NCI-H2227 (cell line): ENCODE data around the gene SLC6A11.

Experiments
- DNase-seq: peaks from one replicate; lab custom pipeline; 2025; ENCODE audit not compliant: unreplicated experiment; lab: John Stamatoyannopoulos, UW

SLC6A11 gene

DNA sequence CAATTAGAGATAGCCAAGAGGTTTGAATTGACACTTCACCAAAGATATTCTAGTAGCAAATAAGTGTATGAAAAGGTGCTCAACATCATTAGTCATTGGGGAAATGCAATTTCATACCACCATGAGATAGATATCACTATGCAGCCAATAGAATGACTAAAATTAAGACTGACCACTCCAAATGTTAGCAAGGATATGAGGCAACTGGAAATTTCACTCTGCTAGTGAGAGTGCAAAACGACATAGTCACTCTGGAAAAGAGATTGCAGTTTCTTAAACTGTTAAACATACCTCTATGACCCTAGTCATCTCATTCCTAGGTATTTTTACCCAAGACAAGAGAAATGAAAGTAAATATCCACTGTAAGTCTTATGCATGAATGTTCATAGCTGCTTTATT is 27.6 kb upstream of the SLC6A11 start:
- DNase-seq: no peak

DNA sequence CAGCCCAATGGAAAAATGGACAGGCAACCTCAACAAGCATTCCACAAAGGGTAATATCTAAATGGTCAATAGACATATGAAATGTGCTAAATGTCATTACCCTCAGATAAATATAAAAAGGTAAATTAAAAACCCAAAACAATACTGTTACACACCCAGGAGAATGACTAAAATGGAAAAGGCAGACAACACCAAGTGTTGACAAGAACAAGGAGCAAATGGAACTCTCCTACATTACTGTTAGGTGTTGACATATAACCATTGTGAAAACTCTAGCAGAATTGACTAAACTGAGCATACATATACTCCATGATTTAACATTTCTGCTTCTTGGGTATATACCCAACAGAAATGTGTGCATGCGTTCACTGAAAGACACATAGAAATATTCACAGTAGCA is 25.3 kb upstream of the SLC6A11 start:
- DNase-seq: no peak

DNA sequence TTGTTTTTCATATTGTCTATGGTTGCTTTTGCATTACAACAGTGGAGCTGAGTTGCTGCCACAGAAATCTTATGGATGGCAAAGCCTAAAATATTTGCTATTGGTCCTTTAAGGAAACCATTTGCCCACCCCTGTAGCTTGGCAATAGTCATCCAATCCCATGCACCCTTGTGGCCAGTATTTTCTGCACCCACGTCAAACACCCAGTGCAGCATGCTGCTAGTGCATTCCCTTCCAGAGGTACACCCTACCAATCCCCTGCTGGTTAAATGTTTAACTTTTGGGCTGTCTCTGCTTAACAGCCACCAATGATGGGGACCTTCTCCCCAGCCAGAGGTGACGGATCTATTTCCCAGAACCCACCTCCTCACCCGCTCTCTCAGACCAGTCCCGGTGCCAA is 23.8 kb upstream of the SLC6A11 start:
- no peak for DNase-seq

DNA sequence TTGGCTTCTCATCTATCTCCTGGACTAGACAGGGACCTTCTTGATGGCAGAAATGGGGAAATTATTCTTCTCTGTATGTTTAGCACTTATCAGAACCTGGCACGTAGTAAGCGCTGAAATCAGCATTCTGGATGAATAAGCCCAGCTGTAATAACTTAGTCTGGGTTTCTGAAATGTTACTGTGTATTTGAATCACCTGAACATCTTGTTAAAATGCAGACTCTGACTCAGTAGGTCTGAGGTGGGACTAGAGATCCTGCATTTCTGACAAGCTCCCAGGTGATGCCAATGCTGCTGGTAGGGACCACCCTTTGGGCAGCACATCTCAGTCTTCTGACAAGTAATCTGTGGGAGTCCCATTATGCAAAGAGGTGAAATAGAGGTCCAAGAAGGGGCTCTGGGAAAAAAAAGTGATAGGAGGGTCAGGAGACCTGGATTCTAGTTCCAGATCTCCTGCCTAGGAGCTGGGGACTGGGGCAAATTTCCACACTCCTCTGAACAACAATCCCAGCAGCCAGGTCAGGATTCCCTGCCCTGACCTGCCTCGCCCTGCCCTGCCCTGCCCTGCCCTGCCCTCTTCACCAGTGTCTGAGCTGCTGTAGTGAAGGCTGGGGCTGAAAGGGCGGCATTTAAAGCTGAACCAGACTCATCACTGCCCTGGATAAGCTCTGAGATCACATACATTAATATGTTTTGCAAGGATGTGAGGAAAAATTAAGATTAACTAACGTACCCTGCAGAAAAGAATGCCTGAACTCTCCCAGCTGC is 17.2 kb upstream of the SLC6A11 start:
- no peak for DNase-seq

DNA sequence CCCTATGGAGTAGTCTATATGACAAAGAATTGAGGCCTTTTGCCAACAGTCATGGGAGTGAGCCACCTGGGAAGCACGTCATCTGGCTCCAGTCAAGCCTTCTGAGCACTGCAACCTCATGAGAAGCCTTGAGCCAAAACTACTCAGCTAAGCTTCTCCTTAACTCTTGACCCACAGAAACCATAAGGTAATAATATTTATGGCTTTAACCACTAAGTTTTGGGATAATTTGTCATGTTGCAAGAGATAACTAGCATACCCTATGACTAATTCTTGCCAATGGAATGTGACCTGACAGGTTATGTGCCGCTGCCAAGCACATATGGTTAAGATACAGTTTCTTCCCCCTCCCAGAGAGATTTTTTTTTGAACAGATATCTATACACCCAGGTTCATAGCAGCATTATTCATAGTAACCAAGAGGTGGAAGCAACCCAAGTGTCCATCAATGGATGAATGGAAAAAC is 11.8 kb upstream of the SLC6A11 start:
- DNase-seq: no peak

DNA sequence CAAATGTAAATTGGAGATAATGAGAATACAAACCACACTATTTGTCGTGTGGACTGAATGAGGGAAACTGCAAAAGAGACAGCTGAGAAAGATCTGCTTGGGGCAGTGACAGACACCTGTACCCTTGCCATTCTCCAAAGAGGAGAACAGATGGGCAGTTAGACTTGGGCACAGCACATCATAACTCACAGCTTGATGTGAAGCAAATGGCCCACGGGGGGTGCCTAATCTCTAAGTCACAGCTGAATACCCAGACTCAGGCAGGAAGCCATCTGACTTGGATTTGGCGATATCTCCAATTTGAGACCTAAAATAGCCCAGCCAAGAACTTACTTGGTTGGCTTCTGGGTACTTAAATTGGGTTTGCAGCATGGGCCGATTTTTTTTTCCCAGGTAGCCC is 10.0 kb upstream of the SLC6A11 start:
- no peak for DNase-seq

DNA sequence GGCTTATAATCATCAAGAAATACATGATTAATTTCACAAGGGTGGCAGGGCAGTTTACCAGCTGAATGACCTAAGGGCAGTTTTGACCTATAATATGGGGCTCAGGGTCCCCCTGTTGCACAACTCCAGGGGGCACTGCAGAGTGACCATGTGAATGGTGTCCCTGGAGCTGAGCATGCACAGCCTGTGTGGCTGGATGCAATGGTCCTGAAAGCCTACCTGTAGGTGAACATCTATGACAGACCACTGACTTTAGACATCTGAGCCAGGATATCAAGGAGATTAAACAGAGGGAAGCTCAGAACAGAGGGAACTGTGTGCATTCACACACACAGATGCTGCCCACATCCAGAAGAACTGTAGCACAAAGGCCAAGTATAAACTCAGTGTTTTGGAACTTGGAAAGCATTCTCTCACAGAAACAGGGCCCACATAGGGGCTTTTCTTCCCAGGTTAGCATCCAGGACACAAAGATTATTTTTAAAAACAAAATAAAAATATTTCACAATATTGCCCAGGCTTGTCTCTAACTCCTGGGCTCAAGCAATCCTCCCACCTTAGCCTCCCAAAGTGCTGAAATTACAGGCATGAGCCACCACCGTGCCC is 7.8 kb upstream of the SLC6A11 start:
- DNase-seq: no peak

DNA sequence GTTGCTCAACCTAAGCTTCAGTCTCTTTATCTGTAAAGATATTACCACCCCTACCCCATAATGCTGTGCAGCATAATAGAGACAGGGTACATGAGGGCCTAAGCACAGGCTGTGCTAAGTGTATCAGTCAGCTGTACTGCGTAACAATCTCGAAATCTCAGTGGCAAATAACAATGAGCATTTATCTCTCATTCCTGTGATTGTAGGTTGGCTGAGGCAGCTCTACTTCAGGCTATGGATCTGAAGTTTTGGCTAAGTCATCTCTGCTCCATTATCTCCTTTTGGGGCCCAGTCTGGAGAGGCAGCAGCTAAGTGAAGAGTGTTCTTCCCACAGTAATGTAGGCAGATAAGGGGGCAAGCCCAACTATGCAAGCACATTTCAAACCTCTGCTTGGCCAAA is 7.1 kb upstream of the SLC6A11 start:
- DNase-seq: no peak

DNA sequence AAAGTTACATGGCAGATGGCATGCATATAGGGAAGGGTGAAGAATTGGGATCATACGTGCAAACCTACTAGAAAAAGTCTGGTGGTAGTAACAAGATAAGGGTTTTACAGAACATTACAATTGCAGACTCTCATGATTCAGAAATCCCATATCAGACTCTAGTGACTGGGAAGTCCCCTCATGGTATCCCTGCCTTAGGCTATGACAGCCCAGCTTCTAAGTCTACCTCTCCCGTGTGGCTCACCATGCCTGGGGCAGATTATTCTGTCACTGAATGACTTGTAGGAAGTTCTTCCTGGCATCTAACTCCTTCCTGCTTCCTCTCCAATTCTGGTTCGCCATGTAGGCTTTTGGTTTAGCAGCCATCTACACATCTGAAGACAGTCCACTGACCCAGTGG is 5.7 kb upstream of the SLC6A11 start:
- no peak for DNase-seq

DNA sequence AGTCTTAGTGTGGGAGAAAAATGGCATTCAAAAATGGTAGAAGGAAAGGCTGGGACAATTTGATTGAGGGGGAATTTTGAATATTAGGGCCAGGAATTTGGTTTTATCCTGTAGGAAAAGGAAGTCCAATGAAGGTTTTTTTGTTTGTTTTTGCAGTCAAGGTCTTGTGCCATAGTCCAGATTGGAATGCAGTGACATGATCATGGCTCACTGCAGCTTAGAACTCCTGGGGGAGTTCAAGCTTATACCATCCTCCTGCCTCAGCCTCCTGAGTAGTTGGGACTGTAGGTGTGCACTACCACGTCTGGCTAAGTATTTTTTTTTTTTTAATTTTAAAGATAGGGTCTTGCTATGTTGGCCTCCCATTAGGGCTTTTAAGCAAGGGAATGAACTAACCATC is 2.6 kb upstream of the SLC6A11 start:
- no peak for DNase-seq

DNA sequence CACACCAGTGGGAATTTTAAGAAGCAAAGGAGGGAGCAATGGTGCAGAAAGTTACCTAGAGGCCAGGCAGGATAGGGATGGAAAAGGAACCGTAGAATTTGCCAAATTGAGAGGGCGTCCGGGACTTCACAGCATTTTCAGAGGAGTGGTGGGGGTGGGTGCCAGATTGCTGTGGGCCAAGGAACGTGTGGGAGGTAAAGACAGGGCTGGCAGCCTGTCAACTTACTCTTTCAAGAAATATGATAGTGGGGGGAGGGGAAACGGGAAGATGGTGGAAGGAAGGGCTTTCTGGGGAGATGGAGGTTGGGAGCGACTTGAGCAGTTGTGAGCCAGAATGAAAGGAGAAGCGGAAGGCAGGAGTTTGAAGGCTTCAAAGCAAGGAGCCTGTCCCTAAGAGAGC is 1.4 kb upstream of the SLC6A11 start:
- DNase-seq: no peak

DNA sequence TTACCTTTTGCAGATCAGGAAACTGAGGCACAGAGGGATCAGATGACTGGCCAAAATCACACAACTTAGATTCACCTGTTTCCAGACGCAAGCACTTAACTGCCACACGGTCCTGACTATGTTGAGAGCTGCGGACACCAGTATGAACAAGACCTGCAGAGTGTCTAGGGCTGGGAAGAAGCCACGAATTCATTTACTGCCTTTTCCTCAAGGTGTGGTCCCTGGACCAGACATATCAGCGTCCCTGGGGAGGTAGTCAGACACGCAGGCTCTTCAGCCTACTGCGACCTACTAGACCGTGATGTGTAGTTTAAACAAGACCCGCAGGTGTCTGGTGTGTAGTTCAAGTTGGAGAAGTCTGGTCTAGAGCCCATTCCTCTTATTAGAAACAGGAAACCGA is 541 bp upstream of the SLC6A11 start:
- DNase-seq: no peak

DNA sequence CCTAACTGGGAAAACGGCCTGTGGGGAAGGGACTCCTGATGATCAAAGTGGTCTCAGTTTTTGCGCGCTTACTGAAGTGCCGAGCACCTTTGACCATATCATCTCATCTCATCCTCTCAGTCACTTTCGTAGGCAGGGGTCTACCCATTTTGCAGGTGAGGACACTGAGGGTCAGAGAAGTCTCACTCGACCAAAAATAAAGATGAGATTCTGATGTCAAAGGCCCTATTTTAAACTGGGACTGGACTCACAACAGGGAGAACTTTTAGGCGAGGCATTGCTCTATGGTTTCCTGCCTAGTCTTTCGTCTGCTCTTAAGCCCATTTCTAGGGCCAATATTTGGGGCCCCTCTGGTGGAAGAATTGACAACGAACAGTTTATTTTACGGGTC is 830 bp downstream of the SLC6A11 start:
- no peak for DNase-seq

DNA sequence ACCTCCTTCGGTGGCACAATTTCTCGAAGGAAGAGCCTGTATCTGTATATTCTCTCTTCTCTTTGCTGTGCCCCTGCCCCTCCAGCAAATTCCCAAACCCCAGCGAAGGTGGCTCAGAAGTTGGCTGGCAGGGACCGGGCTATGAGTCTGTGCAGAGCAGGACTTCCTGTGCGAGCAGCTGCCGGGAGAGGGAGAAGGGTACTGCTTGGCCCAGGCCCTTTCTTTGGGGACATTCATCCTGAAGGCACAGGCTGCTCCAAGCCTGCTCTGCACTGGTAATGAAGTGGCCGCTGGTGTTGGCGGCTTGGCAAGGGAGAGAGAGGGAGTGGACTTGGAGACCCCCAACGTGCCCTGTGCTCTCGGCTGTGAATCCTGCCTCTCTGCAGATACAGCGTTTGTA is 1.5 kb downstream of the SLC6A11 start:
- DNase-seq: no peak

DNA sequence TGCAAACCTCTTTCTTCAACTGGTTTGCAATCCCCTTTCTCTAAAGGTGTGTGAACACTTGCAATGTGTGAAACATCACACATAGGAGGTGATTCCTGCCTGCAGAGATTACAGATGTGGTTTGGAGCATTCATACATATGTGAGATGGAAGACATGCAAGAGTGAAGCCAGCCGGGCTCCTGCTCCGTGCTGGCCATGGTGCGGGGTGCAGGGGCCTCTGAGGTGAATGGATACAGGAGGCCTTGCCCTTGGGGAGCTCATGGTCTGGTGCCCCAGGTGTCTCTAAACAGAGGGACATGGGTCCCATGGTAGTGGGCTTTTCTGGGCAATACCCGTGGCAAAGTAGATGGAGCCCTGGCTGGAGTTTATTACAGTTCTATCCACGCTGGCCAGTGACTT is 6.0 kb downstream of the SLC6A11 start:
- DNase-seq: no peak

DNA sequence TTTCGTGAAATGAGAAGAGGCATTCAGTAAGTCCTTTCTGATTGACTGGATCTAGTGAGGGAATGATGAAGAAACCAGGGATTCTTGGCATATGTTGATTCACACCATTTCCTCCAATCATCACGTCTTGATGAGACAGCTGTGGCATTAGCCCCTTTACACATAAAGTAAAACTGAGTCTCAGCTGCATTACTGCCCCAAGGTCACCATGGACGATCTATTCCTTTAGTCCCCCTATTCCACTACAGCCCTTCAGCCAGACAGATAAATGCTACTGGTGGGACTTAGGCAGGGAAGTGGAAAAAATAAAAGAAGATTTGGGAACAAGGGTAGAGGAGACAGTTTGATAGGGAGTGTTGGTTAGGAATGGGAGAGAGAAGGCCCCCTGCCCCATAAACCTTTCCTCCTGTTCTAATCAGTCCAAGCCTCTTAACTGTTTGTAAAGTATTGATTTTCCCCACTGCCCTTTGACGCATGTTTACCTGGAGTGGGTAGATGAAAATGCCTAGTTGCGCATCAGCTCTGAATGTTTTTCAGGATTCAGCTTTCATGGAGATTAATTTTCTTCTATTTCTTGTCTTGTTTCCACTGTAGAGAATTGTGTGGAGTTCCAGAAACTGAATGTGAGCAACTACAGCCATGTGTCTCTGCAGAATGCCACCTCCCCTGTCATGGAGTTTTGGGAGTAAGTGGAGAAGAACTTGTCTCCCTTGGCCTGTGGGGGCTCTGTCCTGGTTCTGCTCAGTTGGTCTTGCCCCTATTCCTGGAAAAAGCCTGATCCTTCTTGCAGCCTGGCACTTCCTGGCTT is 6.9 kb downstream of the SLC6A11 start:
- DNase-seq: no peak

DNA sequence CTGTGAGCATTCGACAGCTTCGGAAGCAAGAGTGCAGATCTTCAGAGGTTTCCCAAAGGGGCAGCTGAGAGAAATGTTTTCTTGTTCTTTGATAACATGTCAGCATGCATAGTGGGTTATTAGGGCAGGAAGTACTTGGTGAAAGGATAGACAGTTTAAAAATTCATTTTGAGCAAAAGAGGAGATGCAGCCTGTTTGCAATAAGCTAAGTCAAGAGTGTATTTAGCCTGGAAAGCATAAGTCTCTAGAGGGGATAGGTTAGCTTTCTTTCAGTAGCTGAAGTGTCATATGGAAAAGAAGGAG is 7.4 kb downstream of the SLC6A11 start:
- no peak for DNase-seq

DNA sequence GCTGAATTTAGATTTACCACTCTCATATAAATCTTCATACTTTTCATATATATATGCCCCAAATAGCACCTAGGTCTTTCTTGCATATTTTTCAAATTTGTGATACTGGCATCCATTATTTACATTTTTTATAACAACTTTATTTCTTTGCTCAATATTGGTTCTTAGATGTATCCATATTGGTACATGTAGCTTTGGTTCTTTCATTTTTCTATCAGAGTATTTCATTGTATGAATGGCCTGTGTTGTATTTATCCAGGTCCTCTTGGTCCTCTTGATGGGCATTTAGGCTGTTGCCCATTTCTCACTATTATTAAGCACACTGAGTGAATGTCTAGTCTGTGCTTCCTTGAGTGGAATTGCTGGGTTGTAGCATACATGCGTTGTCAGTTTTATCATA is 8.4 kb downstream of the SLC6A11 start:
- DNase-seq: no peak

DNA sequence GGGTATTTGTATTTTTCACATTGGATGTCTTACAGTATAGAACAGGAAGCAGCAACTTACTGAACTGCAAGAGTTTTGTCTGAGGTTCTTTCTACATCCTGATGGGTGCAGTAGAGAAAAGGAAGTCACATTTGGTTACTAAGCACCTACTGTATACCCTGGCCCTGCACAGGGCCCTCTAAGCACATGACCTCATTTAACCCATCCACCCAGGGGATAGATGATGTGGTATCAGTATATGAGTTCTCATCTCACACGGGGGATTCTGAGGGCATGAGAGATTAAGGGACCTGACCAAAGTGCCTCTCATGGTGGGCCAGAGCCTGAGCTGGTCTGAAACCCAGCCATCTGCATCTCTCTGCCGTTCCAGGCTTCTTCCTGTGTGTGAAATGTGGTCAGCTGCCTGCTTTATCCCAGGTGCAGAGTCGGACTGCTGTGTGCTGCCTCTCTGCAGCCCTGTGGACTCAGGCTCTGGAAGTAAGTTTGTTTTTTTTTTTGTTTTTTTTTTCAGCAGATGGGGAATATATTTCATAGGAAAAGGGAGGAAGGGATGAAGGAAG is 17.9 kb downstream of the SLC6A11 start:
- DNase-seq: no peak

DNA sequence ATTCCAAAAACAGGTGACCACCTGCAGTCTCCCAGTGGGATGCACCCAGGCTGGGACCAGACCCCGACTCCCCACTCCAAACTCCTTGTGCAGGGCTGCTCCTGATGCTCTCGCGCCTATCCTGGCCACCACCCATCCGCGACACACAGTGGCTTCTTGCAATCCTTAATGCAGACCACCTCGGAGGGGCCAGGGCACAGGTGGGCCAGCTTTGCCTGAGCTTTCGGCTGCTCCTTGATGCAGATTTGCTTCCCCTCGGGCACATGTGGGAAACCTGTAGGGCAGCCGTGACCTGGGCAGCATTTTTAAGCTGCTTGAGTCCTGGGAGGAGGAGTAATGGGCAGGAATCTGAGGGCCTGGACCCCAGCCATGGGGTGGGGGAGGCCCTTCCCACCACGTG is 18.9 kb downstream of the SLC6A11 start:
- DNase-seq: no peak

DNA sequence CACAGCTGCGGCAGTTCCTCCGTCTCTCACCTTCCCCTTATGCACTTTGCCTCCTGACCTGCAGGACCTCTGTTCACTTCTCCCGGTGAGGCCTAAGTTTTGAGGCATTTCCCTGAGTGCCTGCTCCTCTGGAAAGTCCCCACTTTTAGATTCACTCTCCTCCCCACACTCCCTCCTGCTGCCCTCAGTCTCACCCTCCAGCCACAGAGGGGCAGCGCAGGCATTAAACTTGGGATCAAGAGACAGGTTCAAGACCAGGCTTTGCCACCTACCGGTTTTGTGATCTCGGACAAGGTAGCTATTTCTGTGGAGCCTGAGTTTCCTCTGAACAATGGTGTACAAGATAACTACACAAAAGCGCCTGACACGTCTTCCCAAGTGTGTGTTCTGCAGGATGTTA is 19.4 kb downstream of the SLC6A11 start:
- DNase-seq: no peak

DNA sequence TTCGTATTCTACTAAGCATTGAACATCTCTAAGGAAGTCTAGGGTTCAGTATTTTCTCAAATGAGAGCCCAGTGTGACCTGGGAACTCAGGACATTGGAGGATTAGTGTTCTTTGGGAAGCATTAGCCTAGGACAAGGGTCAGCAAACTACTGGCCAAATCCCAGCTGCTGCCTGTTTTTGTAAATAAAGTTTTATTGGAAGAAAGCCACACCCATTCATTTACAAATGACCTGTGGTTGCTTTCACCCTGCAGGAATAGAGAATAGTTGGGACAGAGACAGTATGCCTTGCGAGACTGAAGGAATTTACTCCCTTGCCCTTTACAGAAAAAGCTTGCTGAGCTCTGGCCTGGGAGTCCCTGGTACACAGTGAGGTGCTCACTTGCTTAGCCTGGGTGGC is 20.6 kb downstream of the SLC6A11 start:
- no peak for DNase-seq
